GM12874 (cell line): ENCODE data around the gene VPS13A.

Experiments
- CTCF ChIP-seq: IDR thresholded peaks from 2 replicates; pipeline ENCODE4 v1.5.1; 2011; ENCODE audit warnings: low read depth, mild to moderate bottlenecking, control low read depth, low read length, moderate library complexity; ENCODE audit not compliant: insufficient read depth

The VPS13A gene

GRCh38 chr9:77188242-77188641 lies 10.9 kb downstream of the VPS13A start:
- TF ChIP-seq CTCF, result no peak

GRCh38 chr9:77194423-77194822 lies 17.1 kb downstream of the VPS13A start:
- no peak for TF ChIP-seq CTCF

- no peak for TF ChIP-seq CTCF
Measured at GRCh38 chr9:77210116-77210515, 32.8 kb downstream of the VPS13A start.

GRCh38 chr9:77211561-77211960 lies 34.2 kb downstream of the VPS13A start:
- TF ChIP-seq CTCF, result no peak

- TF ChIP-seq CTCF, result no peak
Measured at GRCh38 chr9:77212801-77213200, 35.5 kb downstream of the VPS13A start.

- TF ChIP-seq CTCF, result peak; percentile 5; the same call in 1 of the 2 replicates
Measured at GRCh38 chr9:77215874-77216273, 38.5 kb downstream of the VPS13A start.

GRCh38 chr9:77218612-77219011 lies 41.3 kb downstream of the VPS13A start:
- TF ChIP-seq CTCF, result no peak

- no peak for TF ChIP-seq CTCF
Measured at GRCh38 chr9:77221431-77221830, 44.1 kb downstream of the VPS13A start.
